Measurements from ENCODE around the gene SECISBP2L. TPM values are rescaled to one million over a fixed set of nuclear protein-coding genes. Genes with fewer than 3 reads are reported as not detected.

SECISBP2L gene
- total and polyA plus RNA-seq, 12 donors = 6.2 to 49.8 (median 42.4) TPM

DNA sequence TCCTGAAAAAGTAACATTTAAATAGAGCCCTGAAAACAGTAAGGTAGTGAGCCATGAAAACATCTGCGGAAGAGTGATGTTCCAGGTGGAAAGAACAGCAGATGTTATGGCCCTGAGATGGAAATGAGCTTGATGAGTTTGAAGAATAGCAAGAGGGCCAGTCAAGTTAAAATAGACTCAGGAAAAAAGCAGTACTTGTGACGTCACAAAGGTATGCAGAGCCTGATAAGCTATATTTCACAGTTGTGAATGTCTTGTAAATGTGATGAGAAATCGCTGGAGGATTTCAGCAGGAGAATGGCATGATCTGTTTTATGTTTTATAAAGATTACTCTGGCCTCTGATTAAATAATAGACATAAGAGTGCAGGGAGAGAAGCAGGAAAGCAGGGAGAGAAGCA lies 18.6 kb upstream of the SECISBP2L start:
- 49 to 52% methylated on average over 3 of the region's 3 CpGs for WGBS, 2 donors
- no peak for ATAC-seq
- Histone ChIP-seq H3K9me3 (no peaks in the 10 kb centered on the region), H3K27ac (no peak overlapping the region), H3K27me3 (peaks cover 0 to 14% (median 0%) of the 10 kb centered on the region in 7 donors), H3K4me3 (no peak overlapping the region), H3K4me1 (peaks cover 0 to 25% (median 0%) of the 10 kb centered on the region in 9 donors), H3K36me3 (no peaks in the 10 kb centered on the region)
- no peak for DNase-seq
- TF ChIP-seq, protein P1, sequence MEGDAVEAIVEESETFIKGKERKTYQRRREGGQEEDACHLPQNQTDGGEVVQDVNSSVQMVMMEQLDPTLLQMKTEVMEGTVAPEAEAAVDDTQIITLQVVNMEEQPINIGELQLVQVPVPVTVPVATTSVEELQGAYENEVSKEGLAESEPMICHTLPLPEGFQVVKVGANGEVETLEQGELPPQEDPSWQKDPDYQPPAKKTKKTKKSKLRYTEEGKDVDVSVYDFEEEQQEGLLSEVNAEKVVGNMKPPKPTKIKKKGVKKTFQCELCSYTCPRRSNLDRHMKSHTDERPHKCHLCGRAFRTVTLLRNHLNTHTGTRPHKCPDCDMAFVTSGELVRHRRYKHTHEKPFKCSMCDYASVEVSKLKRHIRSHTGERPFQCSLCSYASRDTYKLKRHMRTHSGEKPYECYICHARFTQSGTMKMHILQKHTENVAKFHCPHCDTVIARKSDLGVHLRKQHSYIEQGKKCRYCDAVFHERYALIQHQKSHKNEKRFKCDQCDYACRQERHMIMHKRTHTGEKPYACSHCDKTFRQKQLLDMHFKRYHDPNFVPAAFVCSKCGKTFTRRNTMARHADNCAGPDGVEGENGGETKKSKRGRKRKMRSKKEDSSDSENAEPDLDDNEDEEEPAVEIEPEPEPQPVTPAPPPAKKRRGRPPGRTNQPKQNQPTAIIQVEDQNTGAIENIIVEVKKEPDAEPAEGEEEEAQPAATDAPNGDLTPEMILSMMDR (IDR thresholded peaks at IDR 0.05) = no peak
- intact Hi-C loops (cut with DNase I) = no loop called here

DNA sequence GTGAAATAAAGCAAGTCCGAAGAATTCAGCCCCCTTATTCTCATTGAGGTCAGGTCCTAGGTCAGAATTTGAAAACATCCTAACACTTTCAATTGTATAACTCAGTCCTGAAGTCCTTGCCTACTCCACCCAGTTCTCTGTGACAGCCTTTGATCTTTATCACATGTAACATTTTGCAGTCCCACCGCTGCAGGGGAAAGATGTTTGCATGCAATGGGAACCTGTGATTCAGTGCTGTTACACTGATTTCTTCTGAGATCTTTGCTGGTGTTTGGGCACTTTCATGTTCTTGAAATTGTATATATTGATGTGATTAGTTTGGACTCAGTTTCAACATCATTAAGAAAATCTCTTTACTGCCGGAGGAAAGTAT lies 18.0 kb upstream of the SECISBP2L start:
- intact Hi-C loops (cut with DNase I) = no loop called here
- 70 to 77% methylated on average over 3 of the region's 3 CpGs for WGBS, 2 donors

DNA sequence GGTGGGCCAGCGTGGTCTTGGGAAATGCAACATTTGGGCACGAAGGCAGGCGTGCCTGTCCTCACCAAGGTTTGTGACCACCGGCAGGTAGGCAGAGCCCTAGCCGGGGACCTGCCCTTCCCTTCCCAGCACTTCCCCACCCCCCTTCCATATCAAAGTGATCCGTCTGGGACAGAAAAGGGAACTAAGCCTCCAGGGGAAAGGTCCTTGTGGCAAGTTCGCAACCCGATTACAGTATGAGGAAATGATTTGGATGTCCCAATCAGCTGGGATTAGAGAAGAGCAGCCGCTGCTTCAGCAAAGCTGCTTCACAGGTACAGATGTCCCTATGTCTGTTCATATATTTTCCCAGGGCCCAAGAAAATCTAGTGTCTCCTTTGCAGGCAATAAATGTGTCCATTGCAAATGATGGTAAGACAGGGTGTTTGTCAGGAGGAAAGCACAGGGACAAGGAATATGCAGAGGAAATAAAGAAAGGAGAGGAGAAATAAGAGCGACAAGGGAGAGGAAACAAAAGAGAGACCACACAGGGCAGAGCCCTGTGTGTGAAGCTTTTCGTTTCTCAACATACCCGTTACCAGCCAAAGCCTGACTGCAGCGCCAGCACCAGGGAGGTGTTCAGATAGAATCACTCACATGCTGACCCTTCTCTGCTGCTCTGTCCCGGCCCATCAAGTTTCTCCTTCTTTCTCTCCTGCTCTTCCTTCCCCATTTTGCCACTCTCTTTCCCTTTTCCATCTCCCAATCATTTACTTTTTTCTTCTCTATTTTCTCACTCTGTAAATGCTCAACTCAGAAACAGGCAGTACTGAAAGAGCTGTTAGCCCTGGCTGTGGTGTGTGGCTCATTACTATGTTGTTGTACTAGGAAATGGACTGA lies 17.4 kb upstream of the SECISBP2L start:
- H3K27me3 ChIP-seq = peaks cover 0 to 10% (median 0%) of the 10 kb centered on the region in 7 donors
- H3K4me3 ChIP-seq = no peak overlapping the region
- ATAC-seq (no peak), DNase-seq (no peak)
- 66 to 73% methylated on average over 14 of the region's 14 CpGs for WGBS, 2 donors
- no peak overlapping the region for H3K27ac ChIP-seq
- no peaks in the 10 kb centered on the region for H3K36me3 ChIP-seq
- TF ChIP-seq, protein P1 (IDR thresholded peaks at IDR 0.05) = no peak
- no peaks in the 10 kb centered on the region for H3K9me3 ChIP-seq
- peaks cover 0 to 25% (median 0%) of the 10 kb centered on the region in 9 donors for H3K4me1 ChIP-seq
- intact Hi-C loops (cut with DNase I) = no loop called here

More for the DNA sequence above, 18.0 kb upstream of the SECISBP2L start:
- Histone ChIP-seq H3K9me3 (no peaks in the 10 kb centered on the region), H3K27me3 (peaks cover 0 to 14% (median 0%) of the 10 kb centered on the region in 7 donors), H3K27ac (no peak overlapping the region), H3K36me3 (no peaks in the 10 kb centered on the region), H3K4me3 (no peak overlapping the region), H3K4me1 (peaks cover 0 to 25% (median 0%) of the 10 kb centered on the region in 9 donors)
- ATAC-seq (no peak), DNase-seq (no peak)
- TF ChIP-seq, protein P1 (IDR thresholded peaks at IDR 0.05) = no peak

DNA sequence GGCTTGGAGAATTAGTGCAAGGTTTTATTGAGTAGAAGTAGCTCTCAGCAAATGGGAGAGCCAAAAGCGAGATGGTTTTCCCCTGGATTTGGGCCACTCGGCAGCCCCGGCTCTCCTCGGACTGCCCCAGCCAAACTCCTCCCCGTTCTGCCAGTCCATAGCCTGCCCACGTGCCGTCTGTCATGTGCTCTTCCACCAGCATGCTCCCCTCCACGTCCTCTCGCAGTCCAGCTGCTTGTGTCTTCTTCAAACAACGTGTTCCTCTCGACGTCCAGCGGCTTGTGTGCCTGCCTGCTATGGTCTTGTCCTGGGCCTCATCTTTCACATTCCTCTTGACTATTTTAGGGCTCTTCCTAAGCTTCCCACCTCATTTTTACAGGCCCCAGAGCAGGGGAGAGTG lies 16.7 kb upstream of the SECISBP2L start:
- intact Hi-C loops (cut with DNase I) = no loop called here
- no peak for ATAC-seq
- Histone ChIP-seq H3K9me3 (no peaks in the 10 kb centered on the region), H3K4me3 (no peak overlapping the region), H3K4me1 (peaks cover 0 to 25% (median 0%) of the 10 kb centered on the region in 9 donors), H3K27ac (no peak overlapping the region), H3K36me3 (no peaks in the 10 kb centered on the region), H3K27me3 (peaks cover 0 to 2% (median 0%) of the 10 kb centered on the region in 7 donors)
- DNase-seq = no peak
- 81 to 82% methylated on average over 13 of the region's 13 CpGs for WGBS, 2 donors
- TF ChIP-seq, protein P1 (IDR thresholded peaks at IDR 0.05) = no peak
